Measurements from ENCODE around the gene AGFG1.

- TF ChIP-seq CTCF (IDR thresholded peaks at IDR 0.05) (no peak), POLR2A (IDR thresholded peaks at IDR 0.05) (no peak)
Observed at GRCh38 chr2:227510620-227510958, 38.6 kb downstream of the AGFG1 start.
